Inferior parietal cortex (tissue), 1 donor: ENCODE measurements around the gene MLXIP.
"Not testable (repeated sequence)": the region's sequence is repeated elsewhere in the genome, so short reads cannot be mapped to it uniquely, and the experiment has no call there.

Source experiments
- DNase-seq: peaks from one replicate; pipeline ENCODE4 v3.0.0-alpha.2; 2016; ENCODE audit errors: extremely low spot score

Gene MLXIP

DNA sequence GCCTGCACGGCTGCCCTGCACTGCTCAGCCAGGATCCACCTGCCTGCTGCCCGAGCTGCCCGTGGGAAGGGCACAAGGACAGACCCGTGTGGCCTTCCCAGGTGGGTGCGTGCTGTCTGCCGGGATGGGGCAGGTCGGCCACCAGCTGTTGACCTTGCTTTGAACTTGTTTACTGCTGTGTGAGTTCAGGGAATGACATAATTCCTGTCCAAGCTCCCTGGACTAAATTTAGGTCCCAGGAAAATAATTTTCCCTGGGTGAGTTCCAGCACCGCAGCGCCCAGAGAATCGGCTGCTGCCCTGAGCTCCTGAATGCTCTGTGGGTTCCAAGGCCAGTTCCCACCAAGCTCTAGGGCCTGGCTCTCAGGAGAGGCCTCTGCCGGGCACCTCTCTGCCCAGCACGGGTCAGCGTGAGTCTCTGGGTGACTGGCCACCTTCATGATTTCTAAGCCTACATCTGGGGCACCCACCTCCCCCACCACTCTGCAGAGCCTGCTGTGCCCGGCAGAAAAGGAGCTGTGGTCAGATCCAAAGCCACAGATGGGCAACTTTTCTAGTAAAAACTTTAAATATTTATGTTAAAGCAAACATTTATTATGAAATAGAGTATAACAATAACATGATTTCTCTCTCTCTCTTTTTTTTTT, 27.2 kb upstream of the MLXIP start:
- no peak for DNase-seq

DNA sequence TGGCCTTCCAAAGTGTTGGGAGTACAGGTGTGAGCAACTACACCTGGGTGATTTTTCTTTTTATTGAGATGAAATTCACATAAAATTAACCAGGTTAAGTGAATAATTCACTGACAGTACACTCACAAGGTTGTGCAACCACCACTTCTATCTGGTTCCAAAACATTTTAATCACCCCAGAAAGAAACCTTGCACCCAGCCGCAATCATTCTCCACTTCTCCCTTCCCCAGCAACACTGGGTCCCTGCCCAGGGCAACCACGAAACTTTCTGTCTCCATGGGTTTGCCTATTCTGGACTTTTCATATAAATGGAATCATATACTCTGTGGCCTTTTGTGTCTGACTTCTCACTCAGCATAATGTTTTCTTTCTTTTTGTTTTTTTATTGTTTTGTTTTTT, 26.3 kb upstream of the MLXIP start:
- no peak for DNase-seq

DNA sequence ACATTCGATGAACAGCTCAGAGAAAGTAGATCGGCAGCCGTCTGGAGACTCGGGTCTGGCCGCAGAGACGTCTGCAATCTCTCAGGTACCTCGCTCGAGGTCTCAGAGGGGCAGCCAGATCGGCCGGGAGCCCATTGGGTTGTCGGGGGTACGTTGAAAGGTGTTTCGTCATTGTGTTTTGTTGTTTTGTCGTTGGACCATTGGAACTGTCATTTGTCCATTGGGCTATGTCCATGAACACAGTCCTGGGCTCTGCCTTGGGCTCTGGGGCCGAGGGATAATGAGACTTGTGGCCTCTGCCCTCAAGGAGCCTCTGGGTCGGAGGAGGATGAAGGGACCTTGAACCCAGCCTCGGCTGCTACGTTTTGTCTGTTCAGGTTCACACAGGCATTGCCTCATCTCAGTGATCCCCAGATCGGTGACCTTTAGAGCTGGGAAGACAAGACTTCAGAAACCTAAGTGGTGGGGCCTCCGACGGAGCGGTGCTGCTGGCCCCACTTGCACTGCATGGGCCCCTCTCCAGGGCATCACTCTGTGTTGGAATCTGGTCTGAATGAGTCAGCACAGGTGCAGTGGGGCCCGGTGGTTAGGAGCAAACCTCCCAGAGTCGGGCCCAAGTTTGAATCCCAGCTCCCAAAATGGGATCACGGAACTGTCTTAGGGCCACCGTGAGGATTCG, 23.6 kb upstream of the MLXIP start:
- DNase-seq: no peak

DNA sequence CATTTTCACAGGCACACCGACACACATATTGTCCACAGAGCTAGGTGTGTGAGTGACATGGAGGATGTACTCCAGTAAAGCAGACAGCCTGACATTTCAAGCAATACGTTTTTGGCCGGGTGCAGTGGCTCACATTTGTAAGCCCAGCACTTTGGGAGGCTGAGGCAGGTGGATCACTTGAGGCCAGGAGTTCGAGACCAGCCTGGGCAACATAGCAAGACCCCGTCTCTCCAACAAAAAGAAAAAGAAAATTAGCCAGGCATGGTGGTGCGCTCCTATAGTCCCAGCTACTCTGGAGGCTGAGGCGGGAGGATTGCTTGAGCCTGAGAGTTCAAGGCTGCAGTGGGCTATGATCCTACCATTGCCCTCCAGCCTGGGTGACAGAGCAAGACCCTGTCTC, 22.1 kb upstream of the MLXIP start:
- not testable (repeated sequence) for DNase-seq

DNA sequence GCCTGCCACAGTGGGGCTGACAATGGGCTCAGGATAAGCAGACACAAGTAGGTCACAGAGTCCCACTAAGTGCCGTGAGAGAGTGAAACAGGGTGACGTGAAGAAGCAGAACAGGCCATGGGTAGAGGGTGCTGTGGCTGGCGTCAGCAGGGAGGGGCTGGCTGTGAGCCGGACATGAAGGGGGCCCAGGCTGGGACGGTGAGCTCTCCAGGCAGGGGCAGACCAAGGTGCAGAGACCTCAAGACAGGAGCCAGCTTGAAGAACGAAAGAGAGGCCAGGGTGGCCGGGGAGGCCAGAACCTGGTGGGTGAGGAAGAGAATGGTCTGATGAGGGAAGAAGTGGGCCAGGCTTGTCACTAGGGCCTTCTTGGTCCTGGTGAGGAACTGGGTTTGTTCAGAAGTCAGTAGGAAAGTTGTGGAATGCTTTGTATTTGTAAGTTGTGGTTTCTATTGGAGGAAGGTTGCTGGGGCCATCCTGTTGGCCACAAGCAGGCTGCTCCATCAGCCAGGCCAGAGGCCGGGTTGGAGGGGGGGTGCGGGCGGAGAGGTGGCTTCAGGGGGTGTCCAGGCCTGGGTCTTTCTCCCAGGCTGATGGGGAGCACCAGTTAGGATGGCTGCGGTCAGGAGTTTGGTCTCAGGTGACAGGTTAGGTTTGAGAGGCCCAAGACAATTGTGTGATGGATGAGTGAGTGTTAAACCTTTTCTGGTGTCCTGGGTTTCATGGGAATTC, 21.4 kb upstream of the MLXIP start:
- DNase-seq: no peak

DNA sequence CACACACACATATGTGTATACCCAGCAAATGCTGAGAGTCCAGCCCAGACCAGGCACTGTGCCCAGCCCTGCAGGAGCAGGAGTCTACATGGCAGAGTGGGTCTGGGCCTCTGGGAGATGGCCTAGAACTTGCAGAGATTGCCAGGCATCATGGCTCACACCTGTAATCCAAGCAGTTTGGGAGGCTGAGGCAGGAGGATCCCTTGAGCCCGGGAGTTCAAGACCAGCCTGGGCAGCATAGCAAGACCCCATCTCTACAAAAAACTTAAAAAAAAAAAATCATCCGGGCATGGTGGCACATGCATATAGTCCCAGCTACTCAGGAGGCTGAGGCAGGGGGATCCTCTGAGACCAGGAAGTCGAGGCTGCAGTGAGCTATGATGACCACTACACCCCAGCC, 20.8 kb upstream of the MLXIP start:
- DNase-seq: no peak

DNA sequence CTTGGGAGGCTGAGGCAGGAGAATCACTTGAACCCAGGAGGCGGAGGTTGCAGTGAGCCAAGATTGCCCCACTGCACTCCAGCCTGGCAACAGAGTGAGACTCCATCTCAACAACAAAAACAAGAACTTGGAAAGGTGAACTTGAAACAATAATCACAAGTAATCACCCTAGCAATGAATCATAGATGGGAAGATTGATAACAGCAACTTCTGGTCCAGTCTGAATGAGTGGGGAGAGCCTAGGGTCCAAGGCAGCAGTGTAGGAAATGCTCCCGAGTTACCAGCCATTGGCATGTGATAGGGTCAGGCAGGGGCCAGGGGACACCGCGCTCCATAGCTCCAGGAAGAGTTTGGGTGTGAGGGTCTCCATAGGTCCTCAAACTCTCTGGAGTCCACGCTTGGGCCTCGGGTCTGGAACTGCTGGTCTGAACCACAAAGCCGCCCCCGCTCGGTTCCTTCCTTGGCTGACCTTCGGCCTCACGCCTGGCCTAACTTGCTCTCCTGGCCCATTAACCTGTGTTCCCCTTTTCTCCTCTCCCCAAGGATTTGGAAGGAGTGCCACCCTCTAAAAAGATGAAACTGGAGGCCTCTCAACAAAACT, 19.9 kb upstream of the MLXIP start:
- DNase-seq: no peak

DNA sequence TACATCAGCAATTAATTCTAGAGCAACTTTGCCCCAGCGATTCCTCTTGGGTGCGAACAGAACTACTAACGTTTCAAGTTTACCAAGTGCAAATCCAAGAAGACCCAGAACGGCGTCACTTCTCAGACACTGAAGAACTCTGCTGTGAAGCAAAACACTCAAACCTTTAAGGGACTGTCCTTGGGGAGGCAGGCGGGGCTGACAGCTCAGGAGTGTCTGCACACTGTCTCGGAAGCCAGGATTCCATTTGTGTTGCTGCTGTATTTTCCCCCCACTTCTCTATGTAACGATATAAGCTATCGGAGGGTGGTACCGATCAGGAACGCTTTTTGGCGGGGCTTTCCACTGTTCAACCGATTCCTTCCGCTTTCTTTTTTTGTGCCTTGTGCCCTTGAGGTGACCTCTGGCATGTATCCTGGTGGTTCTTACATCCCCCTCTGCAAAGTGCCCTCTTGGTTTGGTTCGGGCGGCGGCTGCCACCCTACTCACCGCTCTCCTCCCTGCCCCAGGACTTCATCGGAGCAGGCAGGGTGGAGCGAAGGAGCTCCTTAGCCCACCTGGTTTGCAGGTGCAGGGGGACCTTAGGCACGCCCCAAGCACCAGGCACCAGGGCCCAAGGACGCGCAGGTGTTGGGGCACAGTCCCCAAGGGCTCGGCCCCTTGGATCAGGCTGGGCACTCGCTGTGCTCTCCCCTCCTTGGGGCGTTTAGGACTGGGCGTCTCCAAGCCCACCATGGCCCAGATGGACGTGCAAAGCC, 19.2 kb upstream of the MLXIP start:
- DNase-seq: no peak

DNA sequence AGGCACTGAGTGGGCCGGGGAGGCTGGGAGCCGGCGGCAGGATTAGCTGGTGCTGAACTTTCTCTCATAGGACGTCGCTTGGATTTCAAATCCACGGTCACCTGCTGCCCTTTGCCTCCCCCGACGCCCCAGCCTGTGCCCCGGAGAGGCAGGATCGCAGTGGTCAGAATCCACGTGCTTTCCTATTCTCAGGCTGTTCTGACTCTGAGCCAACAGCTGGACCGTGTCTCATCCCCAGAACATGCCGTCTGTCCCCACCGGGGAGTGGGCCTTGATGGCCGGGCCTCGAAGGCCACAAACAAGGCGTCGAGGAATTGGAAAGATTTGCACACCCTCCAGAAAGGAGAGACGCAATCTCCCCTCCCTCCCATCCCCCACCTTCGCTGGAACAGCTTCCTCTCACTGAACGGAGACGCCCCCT, 18.5 kb upstream of the MLXIP start:
- DNase-seq: no peak

DNA sequence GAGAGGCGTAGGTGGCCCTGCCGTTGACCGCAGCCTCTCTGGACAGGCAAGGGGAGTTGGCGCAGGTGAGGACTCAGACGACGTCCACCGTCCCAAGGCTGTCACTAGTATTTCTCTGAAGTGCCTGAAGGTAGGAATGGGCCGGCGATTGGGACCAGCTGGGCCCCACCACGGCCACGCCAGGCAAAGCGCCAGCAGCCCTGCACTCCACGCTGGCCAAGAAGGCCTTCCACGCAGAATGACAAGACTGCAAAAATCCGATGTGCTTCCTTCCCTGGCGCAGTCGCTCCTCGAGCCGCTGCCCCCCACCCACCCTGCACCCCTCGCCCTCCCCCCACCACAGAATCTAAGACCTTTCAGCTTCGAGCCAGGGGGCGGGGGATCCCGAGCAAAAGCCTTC, 17.3 kb upstream of the MLXIP start:
- no peak for DNase-seq

DNA sequence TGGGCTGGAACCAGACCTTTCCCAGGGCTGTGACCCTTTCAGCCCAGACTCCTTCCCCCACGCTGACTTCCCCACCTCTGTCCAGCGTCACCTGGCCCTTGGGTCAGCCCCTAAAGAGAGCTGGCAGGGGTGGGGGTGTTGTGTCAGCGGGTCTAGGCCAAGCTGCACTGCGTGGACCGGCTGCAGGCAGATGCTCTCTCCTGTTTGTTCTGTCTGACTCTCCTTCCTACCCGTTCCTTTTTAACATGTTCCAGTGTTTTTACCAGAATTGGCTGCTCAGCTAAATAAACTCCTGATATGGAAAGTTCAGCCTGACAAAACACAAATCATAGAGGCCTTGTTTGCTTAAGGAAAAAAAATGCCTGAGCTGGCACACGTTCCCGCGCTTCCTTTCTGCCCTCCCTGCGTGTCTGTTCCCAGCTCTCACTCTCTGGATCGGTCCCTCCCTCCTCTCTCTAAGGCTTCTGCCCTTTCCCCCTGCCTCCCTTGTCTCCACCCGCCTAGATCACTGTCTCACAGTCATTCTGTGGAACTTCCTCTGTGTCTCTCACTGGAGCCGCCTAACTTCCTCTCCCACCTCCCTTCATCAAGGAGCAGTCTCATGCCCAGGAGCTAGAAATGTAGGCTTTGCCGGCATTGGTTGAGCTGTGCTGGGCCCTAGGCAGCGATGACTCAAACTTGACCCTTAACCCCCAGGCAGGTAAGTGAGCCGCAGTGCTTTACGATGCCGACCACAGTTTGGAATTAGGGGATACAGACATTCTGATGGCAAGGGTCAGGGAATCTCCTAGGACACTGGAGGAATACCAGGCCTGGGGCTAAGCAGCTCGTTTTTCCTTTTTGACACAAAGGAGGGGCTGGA, 15.5 kb upstream of the MLXIP start:
- DNase-seq: peak; percentile 32

DNA sequence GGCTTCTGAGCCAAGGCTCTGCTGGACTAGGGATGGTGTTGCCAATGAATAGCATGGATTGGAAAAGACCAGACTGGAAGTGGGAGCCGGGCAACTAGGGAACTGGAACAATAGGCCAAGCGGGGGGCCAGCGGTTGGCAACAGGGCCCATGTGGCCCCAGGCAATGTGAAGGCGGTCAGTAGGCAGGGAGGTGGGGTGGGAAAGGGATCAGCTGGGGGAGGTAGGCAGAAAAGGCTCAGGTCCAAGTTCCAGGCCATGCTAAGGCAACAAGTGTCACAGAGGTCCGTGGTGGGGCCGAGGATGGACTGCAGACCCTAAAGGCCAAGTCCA, 14.9 kb upstream of the MLXIP start:
- DNase-seq: no peak

DNA sequence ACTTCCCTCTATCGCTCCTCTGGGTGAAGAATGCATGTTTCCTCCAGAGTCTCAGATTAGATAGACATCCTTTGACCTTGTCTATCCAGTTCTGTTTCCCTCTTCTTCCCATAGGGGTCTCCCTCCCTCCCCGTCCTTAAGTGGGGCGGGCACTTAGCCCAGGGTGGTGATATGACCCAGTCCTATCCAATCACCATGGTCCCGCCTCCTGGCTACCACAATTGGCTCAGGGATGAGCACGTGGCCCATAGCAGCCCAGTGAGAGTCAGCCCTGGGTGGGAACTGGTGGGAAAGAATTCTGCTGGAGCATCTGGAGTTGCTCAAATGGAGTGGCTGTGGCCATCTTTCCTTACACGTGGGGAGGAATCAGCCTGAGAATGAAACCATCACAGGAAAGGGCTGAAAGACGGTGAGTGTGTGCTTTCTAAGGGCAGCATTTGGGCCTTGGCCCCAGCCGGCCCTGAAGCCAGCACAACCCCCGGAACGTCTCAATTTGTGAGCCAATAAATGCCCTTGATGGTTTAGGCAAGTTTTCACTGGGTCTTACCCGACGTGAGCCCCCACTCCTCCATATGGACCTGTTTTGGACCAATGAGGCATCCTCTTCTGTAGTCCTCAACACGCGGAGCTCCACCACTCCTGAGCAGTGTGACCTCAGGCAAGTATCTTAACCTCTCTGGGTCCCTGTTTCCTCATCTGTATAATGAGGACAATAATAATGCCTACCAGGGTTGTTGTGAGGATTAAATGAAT, 14.4 kb upstream of the MLXIP start:
- DNase-seq: peak; percentile 84

DNA sequence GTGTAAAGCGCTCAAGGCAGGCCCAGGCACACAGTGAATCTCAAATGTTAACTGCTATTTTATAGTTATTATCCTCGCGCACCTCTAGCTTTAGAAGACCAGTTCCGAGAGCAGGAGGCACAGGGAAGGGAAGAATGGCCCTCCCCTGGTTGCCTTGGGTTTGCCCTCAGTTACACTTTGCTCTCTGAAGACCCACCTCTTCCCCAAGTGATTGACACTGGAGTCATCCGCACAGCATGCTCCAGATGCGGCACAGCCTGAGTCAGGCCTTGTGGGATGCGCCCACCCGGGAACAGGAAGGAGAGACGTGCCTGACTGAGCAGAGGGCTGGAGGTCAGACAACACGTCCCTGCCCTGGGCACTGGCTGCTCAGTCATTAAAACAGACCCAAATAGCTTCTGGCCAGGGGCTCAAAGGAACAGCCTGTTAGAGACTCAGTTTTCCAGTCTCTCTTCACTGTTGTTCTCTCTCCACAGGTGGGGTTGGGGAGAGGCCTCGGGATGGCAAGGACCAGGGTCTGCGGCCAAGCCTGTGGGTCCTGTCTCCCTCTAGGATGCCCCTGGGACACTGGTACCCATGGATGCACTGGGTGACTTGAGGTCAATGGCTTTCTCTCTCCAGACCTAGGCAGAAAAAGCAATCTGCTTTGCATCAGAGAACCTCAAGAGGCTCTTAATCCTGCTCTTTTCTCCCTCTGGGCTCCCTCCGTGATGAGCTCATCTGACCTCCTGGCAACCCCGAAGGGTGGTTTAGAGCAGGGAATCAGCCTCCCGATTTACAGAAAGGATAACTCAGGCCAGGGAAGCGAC, 13.6 kb upstream of the MLXIP start:
- DNase-seq: no peak

DNA sequence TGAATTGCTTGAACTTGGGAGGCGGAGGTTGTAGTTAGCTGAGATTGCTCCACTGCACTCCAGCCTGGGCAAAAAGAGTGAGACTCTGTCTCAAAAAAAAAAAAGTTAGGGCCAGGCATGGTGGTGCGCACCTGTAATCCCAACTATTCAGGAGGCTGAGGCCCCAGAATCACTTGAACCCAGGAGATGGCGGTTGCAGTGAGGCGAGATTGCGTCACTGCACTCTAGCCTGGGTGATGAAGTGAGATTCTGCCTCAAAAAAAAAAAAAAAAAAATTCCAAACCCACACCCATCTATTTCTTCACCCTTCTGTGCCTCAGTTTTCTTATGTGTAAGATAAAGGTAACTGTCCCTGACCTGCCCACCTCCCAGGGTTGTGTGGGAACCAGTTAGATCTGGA, 11.0 kb upstream of the MLXIP start:
- no peak for DNase-seq

DNA sequence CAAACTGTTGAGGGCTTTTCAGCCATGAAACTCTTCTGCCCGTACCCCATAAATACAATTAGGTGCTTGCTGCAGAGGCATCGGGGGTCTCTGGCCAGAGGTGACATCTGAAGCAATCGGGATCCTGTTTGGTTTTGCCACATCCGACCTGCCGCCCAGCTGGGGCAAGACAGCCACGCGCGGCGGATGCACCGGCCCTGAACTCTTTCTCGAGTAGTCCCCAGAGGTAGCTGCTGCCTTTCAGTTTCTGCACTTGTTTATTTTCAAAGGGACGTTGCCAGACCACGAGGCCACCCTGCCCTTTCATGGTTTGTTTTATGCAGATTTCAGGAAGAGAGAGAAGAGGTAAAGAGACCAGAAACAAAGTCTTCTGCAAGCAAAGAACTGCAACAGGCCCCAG, 10.6 kb upstream of the MLXIP start:
- no peak for DNase-seq

DNA sequence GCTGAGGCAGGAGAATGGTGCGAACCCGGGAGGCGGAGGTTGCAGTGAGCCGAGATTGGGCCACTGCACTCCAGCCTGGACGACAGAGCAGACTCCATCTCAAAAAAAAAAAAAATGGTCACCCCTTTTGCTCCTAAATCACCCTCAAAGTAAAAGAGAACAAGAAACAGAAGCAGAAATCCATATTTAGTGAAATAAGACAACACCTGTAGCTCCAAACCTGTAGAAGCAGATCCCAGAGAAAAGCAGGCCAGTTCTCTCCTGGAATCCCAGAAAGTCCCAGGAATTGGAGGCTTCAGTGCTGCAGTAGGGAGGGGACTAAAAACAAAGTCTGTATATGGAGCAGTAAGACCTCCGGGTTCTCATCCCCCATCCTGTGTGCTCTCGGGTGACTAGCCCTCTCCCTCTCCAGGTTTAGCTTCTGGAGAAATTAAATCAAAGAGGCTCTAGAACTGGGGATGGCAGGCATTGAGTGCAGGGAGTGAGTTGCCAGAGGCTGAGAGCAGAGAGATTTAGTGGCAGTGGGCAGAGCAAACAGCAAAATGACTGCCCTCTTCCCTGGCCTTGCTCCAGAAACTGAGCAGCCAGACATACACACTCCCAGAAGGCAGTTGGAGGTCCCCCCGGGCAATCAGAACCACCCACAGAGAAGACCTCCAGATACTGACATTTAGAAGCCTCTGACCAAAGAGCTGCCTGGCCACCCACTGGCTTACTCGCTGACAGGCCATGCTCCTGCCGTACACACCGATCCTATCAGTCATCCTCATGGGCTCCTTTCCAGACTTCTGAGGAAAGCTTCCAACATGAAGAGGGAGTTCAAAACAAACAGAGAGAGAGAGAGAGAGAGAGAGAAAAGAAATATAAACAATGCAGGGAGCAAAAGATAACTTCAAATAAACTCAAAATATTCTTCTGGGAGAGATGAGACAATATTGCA, 6.3 kb upstream of the MLXIP start:
- no peak for DNase-seq

DNA sequence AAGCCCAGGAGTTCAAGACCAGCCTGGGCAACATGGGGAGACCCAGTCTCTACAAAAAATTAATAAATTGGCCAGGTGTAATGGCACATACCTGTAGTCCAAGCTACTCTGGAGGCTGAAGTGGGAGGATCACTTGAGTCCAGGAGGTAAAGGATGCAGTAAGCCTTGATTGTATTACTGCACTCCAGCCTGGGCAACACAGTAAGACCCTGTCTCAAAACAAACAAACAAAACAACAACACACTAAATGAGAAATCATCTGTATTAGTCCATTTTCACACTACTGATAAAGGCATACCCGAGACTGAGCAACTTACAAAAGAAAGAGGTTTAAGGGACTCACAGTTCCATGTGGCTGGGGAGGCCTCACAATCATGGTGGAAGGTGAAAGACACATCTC, 4.7 kb upstream of the MLXIP start:
- no peak for DNase-seq
